CD4-positive, CD25-positive, alpha-beta regulatory T cell (primary cell): ENCODE results near the gene RNH1. TPM values are rescaled to one million over a fixed set of nuclear protein-coding genes. Genes with fewer than 3 reads are reported as not detected.
A peak's percentile ranks its signal among the peaks of the same experiment; 100 is the strongest.

ENCODE experiments used
- ATAC-seq, 2 donors: fragments of 150-1000 bp; cut with Tn5 transposase; one replicate each; pipeline ENCODE4 v1.10.0; 2021; ENCODE audit warnings: low read depth in 2 of 2, moderate number of reproducible peaks in 2 of 2, moderate library complexity in 1 of 2
- DNase-seq, 3 donors: peaks; one replicate each; pipeline versions ENCODE4 v3.0.0 to v3.0.0-alpha.2; 2012 to 2022; ENCODE audit warnings: mixed read lengths in 1 of 3
- H3K27ac ChIP-seq: one replicate; pipeline ENCODE4 v1.7.0; 2013; ENCODE audit warnings: mild to moderate bottlenecking, low read length; ENCODE audit not compliant: insufficient read depth, poor library complexity, severe bottlenecking
- H3K27me3 ChIP-seq: one replicate; pipeline ENCODE4 v1.7.0; 2013; ENCODE audit warnings: low read length; ENCODE audit not compliant: control insufficient read depth, insufficient read depth
- H3K36me3 ChIP-seq: one replicate; pipeline ENCODE4 v1.7.0; 2013; ENCODE audit warnings: mild to moderate bottlenecking, low read length, moderate library complexity; ENCODE audit not compliant: control insufficient read depth, insufficient read depth
- H3K4me1 ChIP-seq: 2 replicates; pipeline ENCODE4 v1.7.0; 2013; ENCODE audit warnings: mild to moderate bottlenecking, low read length; ENCODE audit not compliant: insufficient read depth, control insufficient read depth, poor library complexity, severe bottlenecking
- H3K4me3 ChIP-seq: one replicate; pipeline ENCODE4 v1.7.0; 2013; ENCODE audit warnings: low read depth, mild to moderate bottlenecking, low read length, moderate library complexity
- H3K9me3 ChIP-seq, 2 experiments: 1 replicate in 1 of 2; 2 replicates in 1 of 2; pipeline ENCODE4 v1.7.0; 2013; ENCODE audit warnings: low read length in 2 of 2, mild to moderate bottlenecking in 1 of 2, moderate library complexity in 1 of 2; ENCODE audit not compliant: control insufficient read depth in 2 of 2
- H3K27ac Mint-ChIP-seq, 3 donors: one replicate each; pipeline ENCODE4 v1.8.0; 2020 to 2022; ENCODE audit warnings: mild to moderate bottlenecking in 3 of 3, mixed read lengths in 3 of 3, moderate library complexity in 2 of 3
- H3K27me3 Mint-ChIP-seq: one replicate; pipeline ENCODE4 v1.8.0; 2022; ENCODE audit warnings: mild to moderate bottlenecking, mixed read lengths
- H3K36me3 Mint-ChIP-seq: one replicate; pipeline ENCODE4 v1.8.0; 2020; ENCODE audit warnings: mixed read lengths
- H3K4me1 Mint-ChIP-seq, 4 donors: one replicate each; pipeline ENCODE4 v1.8.0; 2020 to 2022; ENCODE audit warnings: mixed read lengths in 4 of 4, mild to moderate bottlenecking in 1 of 4
- H3K4me3 Mint-ChIP-seq, 4 donors: one replicate each; pipeline ENCODE4 v1.8.0; 2020 to 2022; ENCODE audit warnings: mild to moderate bottlenecking in 4 of 4, mixed read lengths in 4 of 4, moderate library complexity in 3 of 4
- H3K9me3 Mint-ChIP-seq, 7 donors: one replicate each; pipeline ENCODE4 v1.8.0; 2020 to 2022; ENCODE audit warnings: mixed read lengths in 7 of 7, mild to moderate bottlenecking in 3 of 7, moderate library complexity in 2 of 7
- polyA plus RNA-seq, 4 donors: library from polyadenylated mRNA; unstranded; fragments of 300-500 nt; fragmentation: Illumina TruSeq; gene quantifications; one replicate each; pipeline ENCODE4 v1.2.3, GENCODE V29; 2021
- total RNA-seq: library from RNA; stranded (reverse); gene quantifications from one replicate; pipeline ENCODE4 v1.2.3, GENCODE V29; 2022

RNH1 gene
- total and polyA plus RNA-seq, 5 donors from 2014 or later, result 112 to 155 (median 133) TPM

- ATAC-seq (no peak), DNase-seq (no peak)
- H3K9me3 ChIP-seq, result no peaks in the 10 kb centered on the region
- peaks cover 18% of the 10 kb centered on the region for H3K36me3 Mint-ChIP-seq
- H3K36me3 ChIP-seq, result peaks cover 61% of the 10 kb centered on the region
- H3K27me3 Mint-ChIP-seq, result no peaks in the 10 kb centered on the region
- H3K4me1 Mint-ChIP-seq, result peaks cover 0 to 22% (median 0%) of the 10 kb centered on the region in 4 donors
- peak overlapping the region in 1 of 4 donors; percentile 58 for H3K4me3 Mint-ChIP-seq
- H3K27ac ChIP-seq, result no peak overlapping the region
- no peaks in the 10 kb centered on the region for H3K27me3 ChIP-seq
- H3K27ac Mint-ChIP-seq, result no peak overlapping the region
- H3K9me3 Mint-ChIP-seq, result no peaks in the 10 kb centered on the region
- peaks cover 4% of the 10 kb centered on the region for H3K4me1 ChIP-seq
- H3K4me3 ChIP-seq, result no peak overlapping the region
Measured at GRCh38 chr11:497565-498296, 9.3 kb downstream of the RNH1 start.

- Histone ChIP-seq H3K4me1 (no peaks in the 10 kb centered on the region), H3K36me3 (peaks cover 60% of the 10 kb centered on the region), H3K27me3 (no peaks in the 10 kb centered on the region), H3K27ac (no peak overlapping the region), H3K4me3 (no peak overlapping the region), H3K9me3 (no peaks in the 10 kb centered on the region)
- Mint-ChIP-seq H3K27me3 (no peaks in the 10 kb centered on the region), H3K4me3 (no peak overlapping the region), H3K36me3 (peaks cover 18% of the 10 kb centered on the region), H3K27ac (peak overlapping the region in 1 of 3 donors; percentile 74), H3K9me3 (no peaks in the 10 kb centered on the region), H3K4me1 (peaks cover 0 to 20% (median 0%) of the 10 kb centered on the region in 4 donors)
- ATAC-seq (no peak), DNase-seq (no peak)
Measured at GRCh38 chr11:496834-497564, 10.0 kb downstream of the RNH1 start.

GRCh38 chr11:495537-495931 lies 11.5 kb downstream of the RNH1 start:
- DNase-seq, result no peak
- Mint-ChIP-seq H3K27me3 (no peaks in the 10 kb centered on the region), H3K9me3 (peaks cover 0 to 2% (median 0%) of the 10 kb centered on the region in 7 donors), H3K27ac (peak overlapping the region in 2 of 3 donors; percentile 6 to 63), H3K4me3 (peak overlapping the region in 1 of 4 donors; percentile 68), H3K36me3 (peaks cover 17% of the 10 kb centered on the region), H3K4me1 (peaks cover 0 to 13% (median 0%) of the 10 kb centered on the region in 4 donors)
- ATAC-seq, result no peak
- Histone ChIP-seq H3K4me3 (no peak overlapping the region), H3K36me3 (peaks cover 51% of the 10 kb centered on the region), H3K27ac (no peak overlapping the region), H3K4me1 (no peaks in the 10 kb centered on the region), H3K27me3 (no peaks in the 10 kb centered on the region), H3K9me3 (no peaks in the 10 kb centered on the region)

GRCh38 chr11:494761-495536 lies 12.1 kb downstream of the RNH1 start:
- Mint-ChIP-seq H3K4me3 (no peak overlapping the region), H3K9me3 (peaks cover 0 to 2% (median 0%) of the 10 kb centered on the region in 7 donors), H3K27me3 (no peaks in the 10 kb centered on the region), H3K4me1 (peaks cover 0 to 12% (median 0%) of the 10 kb centered on the region in 4 donors), H3K36me3 (peaks cover 15% of the 10 kb centered on the region), H3K27ac (no peak overlapping the region)
- H3K27ac ChIP-seq, result no peak overlapping the region
- DNase-seq (no peak), ATAC-seq (no peak)
- H3K4me3 ChIP-seq, result no peak overlapping the region
- H3K36me3 ChIP-seq, result peaks cover 45% of the 10 kb centered on the region
- H3K4me1 ChIP-seq, result no peaks in the 10 kb centered on the region
- no peaks in the 10 kb centered on the region for H3K27me3 ChIP-seq
- H3K9me3 ChIP-seq, result no peaks in the 10 kb centered on the region

GRCh38 chr11:492427-493226 lies 14.4 kb downstream of the RNH1 start:
- DNase-seq (no peak), ATAC-seq (no peak)
- Histone ChIP-seq H3K36me3 (peaks cover 26% of the 10 kb centered on the region), H3K4me3 (no peak overlapping the region), H3K27ac (no peak overlapping the region), H3K9me3 (no peaks in the 10 kb centered on the region), H3K27me3 (no peaks in the 10 kb centered on the region), H3K4me1 (no peaks in the 10 kb centered on the region)
- no peak overlapping the region for H3K4me3 Mint-ChIP-seq
- no peaks in the 10 kb centered on the region for H3K27me3 Mint-ChIP-seq
- H3K4me1 Mint-ChIP-seq, result peaks cover 0 to 10% (median 0%) of the 10 kb centered on the region in 4 donors
- peaks cover 13% of the 10 kb centered on the region for H3K36me3 Mint-ChIP-seq
- peaks cover 0 to 2% (median 0%) of the 10 kb centered on the region in 7 donors for H3K9me3 Mint-ChIP-seq
- H3K27ac Mint-ChIP-seq, result no peak overlapping the region

- Mint-ChIP-seq H3K36me3 (peaks cover 4% of the 10 kb centered on the region), H3K9me3 (peaks cover 0 to 2% (median 0%) of the 10 kb centered on the region in 7 donors), H3K4me1 (peaks cover 0 to 2% (median 0%) of the 10 kb centered on the region in 4 donors), H3K27ac (peak overlapping the region in 1 of 3 donors; percentile 20), H3K27me3 (no peaks in the 10 kb centered on the region), H3K4me3 (no peak overlapping the region)
- Histone ChIP-seq H3K27ac (no peak overlapping the region), H3K4me3 (no peak overlapping the region), H3K9me3 (no peaks in the 10 kb centered on the region), H3K27me3 (no peaks in the 10 kb centered on the region), H3K36me3 (peaks cover 16% of the 10 kb centered on the region), H3K4me1 (no peaks in the 10 kb centered on the region)
- DNase-seq (no peak), ATAC-seq (no peak)
Measured at GRCh38 chr11:491358-491757, 15.7 kb downstream of the RNH1 start.

GRCh38 chr11:490930-491260 lies 16.1 kb downstream of the RNH1 start:
- peaks cover 0 to 2% (median 0%) of the 10 kb centered on the region in 7 donors for H3K9me3 Mint-ChIP-seq
- Histone ChIP-seq H3K27ac (no peak overlapping the region), H3K36me3 (peaks cover 13% of the 10 kb centered on the region), H3K27me3 (no peaks in the 10 kb centered on the region), H3K4me1 (no peaks in the 10 kb centered on the region), H3K9me3 (no peaks in the 10 kb centered on the region), H3K4me3 (no peak overlapping the region)
- no peaks in the 10 kb centered on the region for H3K27me3 Mint-ChIP-seq
- H3K4me3 Mint-ChIP-seq, result no peak overlapping the region
- peaks cover 0 to under 1% (median 0%) of the 10 kb centered on the region in 4 donors for H3K4me1 Mint-ChIP-seq
- ATAC-seq (no peak), DNase-seq (no peak)
- no peak overlapping the region for H3K27ac Mint-ChIP-seq
- H3K36me3 Mint-ChIP-seq, result peaks cover 3% of the 10 kb centered on the region
